Adrenal gland (tissue), 5 donors: ENCODE data around the gene NCOA6.

ENCODE experiments used
- POLR2A ChIP-seq, 2 donors: fragments of 450-650 bp; IDR thresholded peaks; one replicate each; pipeline ENCODE4 v1.6.1; 2017; ENCODE audit warnings: antibody characterized with exemption in 2 of 2, mild to moderate bottlenecking in 2 of 2, moderate library complexity in 1 of 2
- TF ChIP-seq, protein P1 (sequence below), 6 experiments: fragments of 450-650 bp in 4 of 6; fragments of 200-600 bp in 2 of 6; sonication (generic) in 1 of 6; IDR thresholded peaks; 1 replicate in 5 of 6; 2 replicates in 1 of 6; pipeline versions ENCODE4 v1.5.1 to v1.8.0; 2016 to 2021; ENCODE audit warnings: antibody characterized with exemption in 6 of 6, mild to moderate bottlenecking in 2 of 6, moderate library complexity in 1 of 6
- donor health status: DM: no; HTN: no; CAD: no.

GRCh38 chr20:34834459-34834893 is 9.0 kb upstream of the NCOA6 start:
- TF ChIP-seq, protein P1, sequence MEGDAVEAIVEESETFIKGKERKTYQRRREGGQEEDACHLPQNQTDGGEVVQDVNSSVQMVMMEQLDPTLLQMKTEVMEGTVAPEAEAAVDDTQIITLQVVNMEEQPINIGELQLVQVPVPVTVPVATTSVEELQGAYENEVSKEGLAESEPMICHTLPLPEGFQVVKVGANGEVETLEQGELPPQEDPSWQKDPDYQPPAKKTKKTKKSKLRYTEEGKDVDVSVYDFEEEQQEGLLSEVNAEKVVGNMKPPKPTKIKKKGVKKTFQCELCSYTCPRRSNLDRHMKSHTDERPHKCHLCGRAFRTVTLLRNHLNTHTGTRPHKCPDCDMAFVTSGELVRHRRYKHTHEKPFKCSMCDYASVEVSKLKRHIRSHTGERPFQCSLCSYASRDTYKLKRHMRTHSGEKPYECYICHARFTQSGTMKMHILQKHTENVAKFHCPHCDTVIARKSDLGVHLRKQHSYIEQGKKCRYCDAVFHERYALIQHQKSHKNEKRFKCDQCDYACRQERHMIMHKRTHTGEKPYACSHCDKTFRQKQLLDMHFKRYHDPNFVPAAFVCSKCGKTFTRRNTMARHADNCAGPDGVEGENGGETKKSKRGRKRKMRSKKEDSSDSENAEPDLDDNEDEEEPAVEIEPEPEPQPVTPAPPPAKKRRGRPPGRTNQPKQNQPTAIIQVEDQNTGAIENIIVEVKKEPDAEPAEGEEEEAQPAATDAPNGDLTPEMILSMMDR (IDR thresholded peaks at IDR 0.05) = peak; percentile 26 to 68 (median 50)
- no peak for TF ChIP-seq POLR2A (IDR thresholded peaks at IDR 0.05)
